ENCODE measurements around the gene EPRS1. TPM values are rescaled to one million over a fixed set of nuclear protein-coding genes. Genes with fewer than 3 reads are reported as not detected.

The EPRS1 gene
- total and polyA plus RNA-seq, 9 of the 15 experiments (the other 6 are each of a cell fraction or from before 2014, with no cell fraction given), result 129 to 291 (median 248) TPM

- TF ChIP-seq ZBTB2 (IDR thresholded peaks at IDR 0.05) (peak; percentile 76; the same call in 1 of the 2 replicates), POLR2B (IDR thresholded peaks at IDR 0.05; ENCODE audit: low read depth, partially characterized antibody) (peak; percentile 61), MNT (conservative IDR thresholded peaks at IDR 0.05) (peak; percentile 49 to 84), DPF2 (IDR thresholded peaks at IDR 0.05) (peak; percentile 32; the same call in 1 of the 2 replicates), SMC3 (conservative IDR thresholded peaks at IDR 0.05; ENCODE audit: insufficient read depth, low read depth, low read length) (no peak), DIDO1 (tag; IDR thresholded peaks at IDR 0.05; ENCODE audit: low read depth) (peak; percentile 76), ID3 (CRISPR knock-in tag; IDR thresholded peaks at IDR 0.05) (no peak), ID3 (tag; IDR thresholded peaks at IDR 0.05) (no peak), PPARD (CRISPR knock-in tag; IDR thresholded peaks at IDR 0.05) (no peak), SNIP1 (IDR thresholded peaks at IDR 0.05; ENCODE audit: low read depth) (no peak), HDAC3 (IDR thresholded peaks at IDR 0.05; ENCODE audit: borderline replicate concordance, partially characterized antibody) (peak; percentile 86), ZNF384 (IDR thresholded peaks at IDR 0.05; ENCODE audit: low read depth, low read length) (peak; percentile 71), NRF1 (conservative IDR thresholded peaks at IDR 0.05 in 1 of 2, IDR thresholded peaks at IDR 0.05 in 1 of 2) (peak; percentile 90 to 91), RBFOX2 (IDR thresholded peaks at IDR 0.05; ENCODE audit: low read depth, low read length) (peak; percentile 55), GABPB1 (CRISPR knock-in tag; IDR thresholded peaks at IDR 0.05) (peak; percentile 68; the same call in 1 of the 2 replicates), TEAD4 (IDR thresholded peaks at IDR 0.05; ENCODE audit: low read length) (peak; percentile 78), TEAD4 (CRISPR knock-in tag; IDR thresholded peaks at IDR 0.05; ENCODE audit: borderline replicate concordance) (no peak), MXI1 (IDR thresholded peaks at IDR 0.05; ENCODE audit: low read depth, low read length) (no peak), ZNF143 (CRISPR knock-in tag; IDR thresholded peaks at IDR 0.05) (no peak), HMBOX1 (IDR thresholded peaks at IDR 0.05) (no peak), SMAD3 (CRISPR knock-in tag; conservative IDR thresholded peaks at IDR 0.05) (0 out of 2 replicates have a peak, but pooled peaks have one; percentile 17), ZNF23 (CRISPR knock-in tag; IDR thresholded peaks at IDR 0.05) (peak; percentile 67; the same call in 1 of the 2 replicates), RBM17 (IDR thresholded peaks at IDR 0.05; ENCODE audit: borderline replicate concordance, low read depth, low read length) (no peak), RBM39 (optimal IDR thresholded peaks at IDR 0.05; ENCODE audit: low read depth, low read length) (no peak), PHF8 (IDR thresholded peaks at IDR 0.05; ENCODE audit: borderline replicate concordance, low read length) (peak; percentile 62; the same call in 1 of the 2 replicates)
Measured at GRCh38 chr1:220089650-220090556, 43.6 kb upstream of the EPRS1 start, which contains the start of gene BPNT1 (continued).
